SU-DHL-6 (cell line): ENCODE measurements around the gene TRAK1.

Experiments used
- H2AFZ ChIP-seq: fragments of 200-600 bp; sonication (generic); 2 replicates; pipeline ENCODE4 v1.6.1; 2014; ENCODE audit warnings: low read depth, mild to moderate bottlenecking, moderate library complexity, mixed read lengths, antibody characterized with exemption, low read length; ENCODE audit not compliant: severe bottlenecking
- H3F3A ChIP-seq: fragments of 200-600 bp; shearing (Covaris generic); 2 replicates; pipeline ENCODE4 v1.6.0; 2016; ENCODE audit warnings: antibody characterized with exemption, mild to moderate bottlenecking; ENCODE audit not compliant: insufficient read depth
- H3K27ac ChIP-seq: fragments of 200-600 bp; sonication (generic); 2 replicates; pipeline ENCODE4 v1.5.1; 2016; ENCODE audit warnings: low read depth, mild to moderate bottlenecking, low read length, moderate library complexity, mixed read lengths
- H3K27me3 ChIP-seq: fragments of 200-600 bp; sonication (generic), shearing (Covaris generic); 2 replicates; pipeline ENCODE4 v1.6.0; 2014; ENCODE audit warnings: mild to moderate bottlenecking, low read length
- H3K36me3 ChIP-seq: fragments of 200-600 bp; sonication (generic); 2 replicates; pipeline ENCODE4 v1.6.1; 2014; ENCODE audit warnings: mild to moderate bottlenecking, low read length, mixed read lengths
- H3K4me2 ChIP-seq: fragments of 300-600, 200-600 bp; shearing (Covaris generic), sonication (generic); 2 replicates; pipeline ENCODE4 v1.6.0; 2014; ENCODE audit warnings: low read length, low read depth, mild to moderate bottlenecking; ENCODE audit not compliant: poor library complexity, severe bottlenecking
- H3K4me3 ChIP-seq: fragments of 200-600 bp; sonication (generic); 2 replicates; pipeline ENCODE4 v1.5.1; 2014; ENCODE audit warnings: antibody characterized with exemption, low read length, mild to moderate bottlenecking, mixed read lengths; ENCODE audit not compliant: insufficient read depth, poor library complexity, severe bottlenecking
- H3K79me2 ChIP-seq: fragments of 200-600 bp; sonication (generic); 2 replicates; pipeline ENCODE4 v1.6.1; 2014; ENCODE audit warnings: mild to moderate bottlenecking, low read length, moderate library complexity; ENCODE audit not compliant: insufficient read depth
- H3K9ac ChIP-seq: fragments of 200-600 bp; sonication (generic); 2 replicates; pipeline ENCODE4 v1.7.0; 2014; ENCODE audit warnings: mild to moderate bottlenecking, low read length
- H3K9me2 ChIP-seq: fragments of 200-600 bp; sonication (generic); replicated peaks from 2 replicates; pipeline ENCODE4 v1.6.1; 2014; ENCODE audit warnings: low read length; ENCODE audit not compliant: insufficient read depth
- H3K9me3 ChIP-seq: fragments of 200-600 bp; sonication (generic); 2 replicates; pipeline ENCODE4 v1.6.1; 2014; ENCODE audit warnings: low read length, mixed read lengths; ENCODE audit not compliant: insufficient read depth
- H4K20me1 ChIP-seq: fragments of 200-600 bp; sonication (generic); 2 replicates; pipeline ENCODE4 v1.6.1; 2014; ENCODE audit warnings: low read depth, mild to moderate bottlenecking, antibody characterized with exemption, low read length, moderate library complexity, mixed read lengths
- CTCF ChIP-seq: fragments of 200-600 bp; sonication (generic); IDR thresholded peaks from one replicate; pipeline ENCODE4 v1.5.1; 2017; ENCODE audit warnings: antibody characterized with exemption, mild to moderate bottlenecking, low read length, moderate library complexity; ENCODE audit not compliant: insufficient read depth, poor library complexity, severe bottlenecking
- EZH2phosphoT487 ChIP-seq: fragments of 200-600 bp; sonication (generic), shearing (Covaris generic); conservative IDR thresholded peaks from 2 replicates; pipeline ENCODE4 v1.6.1; 2018; ENCODE audit warnings: mild to moderate bottlenecking, antibody characterized with exemption, low read length, moderate library complexity, mixed read lengths

TRAK1 gene

GRCh38 chr3:42149975-42150374, 58.8 kb downstream of the TRAK1 start:
- H4K20me1 ChIP-seq, result no peaks in the 10 kb centered on the region
- no peak overlapping the region for H2AFZ ChIP-seq
- TF ChIP-seq EZH2phosphoT487 (no peak), CTCF (no peak)
- no peak overlapping the region for H3K9ac ChIP-seq
- H3K9me2 ChIP-seq, result no peaks in the 10 kb centered on the region
- no peak overlapping the region for H3K27ac ChIP-seq
- H3K36me3 ChIP-seq, result no peaks in the 10 kb centered on the region
- 0 out of 2 replicates have a peak, but pooled peaks cover 3% of the 10 kb centered on the region for H3F3A ChIP-seq
- H3K27me3 ChIP-seq, result no peaks in the 10 kb centered on the region
- no peak overlapping the region for H3K4me3 ChIP-seq
- no peak overlapping the region for H3K4me2 ChIP-seq
- H3K79me2 ChIP-seq, result peaks cover 55% of the 10 kb centered on the region
- no peaks in the 10 kb centered on the region for H3K9me3 ChIP-seq

GRCh38 chr3:42151596-42152168, 60.5 kb downstream of the TRAK1 start:
- H3K9ac ChIP-seq, result no peak overlapping the region

GRCh38 chr3:42152193-42152592, 61.0 kb downstream of the TRAK1 start:
- Histone ChIP-seq H3F3A (0 out of 2 replicates have a peak, but pooled peaks cover 3% of the 10 kb centered on the region), H4K20me1 (no peaks in the 10 kb centered on the region), H3K4me2 (no peak overlapping the region), H3K9me2 (no peaks in the 10 kb centered on the region), H3K36me3 (no peaks in the 10 kb centered on the region), H3K27ac (no peak overlapping the region), H3K27me3 (no peaks in the 10 kb centered on the region), H3K79me2 (peaks cover 66% of the 10 kb centered on the region), H3K9ac (no peak overlapping the region), H3K9me3 (no peaks in the 10 kb centered on the region), H3K4me3 (no peak overlapping the region), H2AFZ (no peak overlapping the region)
- TF ChIP-seq EZH2phosphoT487 (no peak), CTCF (no peak)

More at GRCh38 chr3:42151596-42152168, 60.5 kb downstream of the TRAK1 start:
- Histone ChIP-seq H3K9me2 (no peaks in the 10 kb centered on the region), H4K20me1 (no peaks in the 10 kb centered on the region), H3K9me3 (no peaks in the 10 kb centered on the region), H3K27me3 (no peaks in the 10 kb centered on the region), H3K27ac (no peak overlapping the region), H3K4me3 (no peak overlapping the region), H3K79me2 (peaks cover 65% of the 10 kb centered on the region), H2AFZ (no peak overlapping the region), H3K36me3 (no peaks in the 10 kb centered on the region), H3K4me2 (no peak overlapping the region), H3F3A (0 out of 2 replicates have a peak, but pooled peaks cover 3% of the 10 kb centered on the region)
- TF ChIP-seq EZH2phosphoT487 (no peak), CTCF (no peak)
